CD4-positive, alpha-beta T cell treated with Interleukin-17A for 1 hour (primary cell): ENCODE measurements around the gene VIPR1.

ENCODE experiments used
- DNase-seq: peaks from one replicate; pipeline ENCODE4 v3.0.0-alpha.2; 2020

VIPR1 gene, protein sequence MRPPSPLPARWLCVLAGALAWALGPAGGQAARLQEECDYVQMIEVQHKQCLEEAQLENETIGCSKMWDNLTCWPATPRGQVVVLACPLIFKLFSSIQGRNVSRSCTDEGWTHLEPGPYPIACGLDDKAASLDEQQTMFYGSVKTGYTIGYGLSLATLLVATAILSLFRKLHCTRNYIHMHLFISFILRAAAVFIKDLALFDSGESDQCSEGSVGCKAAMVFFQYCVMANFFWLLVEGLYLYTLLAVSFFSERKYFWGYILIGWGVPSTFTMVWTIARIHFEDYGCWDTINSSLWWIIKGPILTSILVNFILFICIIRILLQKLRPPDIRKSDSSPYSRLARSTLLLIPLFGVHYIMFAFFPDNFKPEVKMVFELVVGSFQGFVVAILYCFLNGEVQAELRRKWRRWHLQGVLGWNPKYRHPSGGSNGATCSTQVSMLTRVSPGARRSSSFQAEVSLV

DNA sequence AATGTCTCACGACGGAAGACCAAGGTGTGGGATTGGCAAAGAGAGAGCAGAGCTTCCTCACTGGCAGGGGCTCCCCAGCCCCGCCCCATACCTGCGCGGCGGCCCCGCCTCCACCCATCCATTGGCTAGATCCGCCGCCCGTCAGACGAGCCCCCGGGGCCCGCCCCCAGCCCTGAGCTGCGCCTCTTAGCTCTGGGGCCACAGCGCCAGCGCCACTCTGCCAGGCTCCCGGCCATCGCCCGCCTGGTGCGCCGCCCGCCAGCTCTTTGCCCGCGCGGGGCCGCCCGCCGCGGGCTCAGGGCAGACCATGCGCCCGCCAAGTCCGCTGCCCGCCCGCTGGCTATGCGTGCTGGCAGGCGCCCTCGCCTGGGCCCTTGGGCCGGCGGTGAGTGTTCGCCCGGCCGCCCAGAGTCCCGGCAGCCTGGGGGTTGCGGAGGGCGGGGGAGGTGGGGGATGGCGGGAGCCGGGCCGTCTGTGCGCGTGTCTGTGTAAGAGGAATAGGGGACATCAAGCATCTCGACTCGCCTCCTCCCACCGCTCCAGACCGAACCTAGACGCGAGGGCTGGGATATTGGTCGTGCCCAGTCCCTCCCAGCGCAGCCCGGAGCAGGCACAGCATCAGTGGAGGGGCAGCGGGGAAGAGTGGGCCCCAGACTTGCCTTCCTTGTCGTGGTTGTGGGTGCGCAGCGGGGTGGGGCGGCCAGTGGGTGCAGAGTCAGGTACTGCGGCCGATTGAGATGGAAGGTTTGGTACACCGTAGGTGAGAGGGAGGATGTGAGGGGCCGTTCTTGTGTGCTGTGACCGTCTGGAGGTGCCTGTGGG is at the start of gene VIPR1:
Gene VIPR1 (plus strand): TSS at position 215 of the 822 bp plus-strand sequence. CDS start 93 bp downstream, at position 308.
- peak; percentile 94 for DNase-seq

- no peak for DNase-seq
Observed at GRCh38 chr3:42456211-42456610, 46.2 kb upstream of the VIPR1 start.

GRCh38 chr3:42459151-42459550 is 43.3 kb upstream of the VIPR1 start:
- no peak for DNase-seq

DNA sequence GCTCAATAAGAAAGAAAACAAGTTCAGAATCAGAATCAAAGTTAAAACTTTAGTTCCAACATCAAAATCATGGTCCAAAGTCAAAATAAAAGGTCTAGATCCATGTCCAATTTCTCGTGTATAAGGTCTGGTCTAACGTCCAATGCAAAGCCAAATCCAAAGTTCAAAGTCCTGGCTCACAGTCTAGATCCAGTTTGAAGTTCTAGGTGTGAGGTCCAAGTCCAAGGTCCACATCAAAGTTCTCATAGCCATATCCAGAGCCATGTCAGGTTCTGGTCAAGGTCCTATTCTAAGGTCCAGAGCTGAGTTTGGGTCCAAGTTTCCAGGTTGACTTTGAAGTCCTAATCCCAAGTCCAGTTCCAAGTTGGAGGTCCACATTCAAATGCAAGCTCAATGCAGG is 40.7 kb upstream of the VIPR1 start:
- DNase-seq = no peak

GRCh38 chr3:42463093-42463492 is 39.4 kb upstream of the VIPR1 start:
- no peak for DNase-seq

- no peak for DNase-seq
Observed at GRCh38 chr3:42468111-42468510, 34.3 kb upstream of the VIPR1 start.

DNA sequence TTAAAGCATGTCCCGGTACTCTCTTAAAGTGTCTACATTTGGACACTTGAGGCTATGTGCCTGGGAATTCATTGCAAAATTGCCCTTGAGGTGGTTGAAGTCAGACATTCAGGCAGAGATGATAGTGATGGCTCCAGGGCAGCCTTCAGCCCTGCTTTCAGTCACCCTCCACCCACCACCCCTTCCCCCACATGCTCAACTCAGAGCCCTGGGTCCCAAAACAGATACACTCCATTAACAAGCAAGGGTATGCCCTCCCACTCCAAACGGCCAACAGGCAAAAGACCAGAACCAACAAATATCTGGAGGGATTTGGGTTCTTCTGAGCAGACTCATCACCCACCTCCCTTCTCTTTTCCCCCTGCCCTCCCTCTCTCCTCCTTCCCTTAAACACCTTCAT is 29.9 kb upstream of the VIPR1 start:
- DNase-seq = no peak

DNA sequence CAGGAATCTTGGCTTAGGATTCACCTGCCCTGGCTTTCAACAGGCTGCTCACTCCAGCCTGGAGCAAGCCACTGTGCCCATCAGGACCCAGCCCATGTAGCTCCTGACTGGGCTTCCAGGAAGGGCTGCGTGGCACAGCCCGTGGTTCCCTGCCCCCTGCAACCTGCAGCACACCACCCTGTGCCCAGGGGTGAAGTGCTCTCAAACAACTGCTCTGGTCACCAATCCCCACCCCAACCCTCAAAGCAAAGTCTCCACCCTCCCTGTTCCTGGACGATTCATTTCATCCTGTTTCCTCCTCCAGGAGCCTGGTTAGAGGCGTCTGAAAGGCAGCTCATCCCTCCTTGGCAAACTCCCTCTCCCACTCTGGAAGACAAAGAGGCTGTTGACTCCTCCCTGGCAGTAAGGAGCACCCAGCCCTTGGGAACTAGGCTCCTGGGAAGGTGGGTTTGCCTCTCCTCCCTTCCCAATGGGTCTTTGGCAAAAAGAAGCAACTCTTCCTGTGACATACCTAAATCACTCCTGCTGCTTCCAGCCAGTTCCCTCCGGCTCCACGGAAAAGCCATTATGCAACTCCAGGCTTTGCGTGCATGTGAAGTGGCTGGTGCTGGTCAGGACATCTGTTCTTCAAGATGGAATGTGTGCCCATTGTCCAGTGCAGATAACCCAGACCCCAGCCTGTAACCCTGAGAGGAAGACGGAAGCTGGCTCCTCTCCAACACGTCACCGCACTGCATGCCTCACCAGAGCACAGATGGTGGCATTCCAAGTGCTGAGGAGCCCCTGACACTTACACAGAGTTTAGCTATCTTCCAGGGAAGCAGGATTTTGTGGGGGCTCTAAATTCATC is 29.1 kb upstream of the VIPR1 start:
- no peak for DNase-seq

DNA sequence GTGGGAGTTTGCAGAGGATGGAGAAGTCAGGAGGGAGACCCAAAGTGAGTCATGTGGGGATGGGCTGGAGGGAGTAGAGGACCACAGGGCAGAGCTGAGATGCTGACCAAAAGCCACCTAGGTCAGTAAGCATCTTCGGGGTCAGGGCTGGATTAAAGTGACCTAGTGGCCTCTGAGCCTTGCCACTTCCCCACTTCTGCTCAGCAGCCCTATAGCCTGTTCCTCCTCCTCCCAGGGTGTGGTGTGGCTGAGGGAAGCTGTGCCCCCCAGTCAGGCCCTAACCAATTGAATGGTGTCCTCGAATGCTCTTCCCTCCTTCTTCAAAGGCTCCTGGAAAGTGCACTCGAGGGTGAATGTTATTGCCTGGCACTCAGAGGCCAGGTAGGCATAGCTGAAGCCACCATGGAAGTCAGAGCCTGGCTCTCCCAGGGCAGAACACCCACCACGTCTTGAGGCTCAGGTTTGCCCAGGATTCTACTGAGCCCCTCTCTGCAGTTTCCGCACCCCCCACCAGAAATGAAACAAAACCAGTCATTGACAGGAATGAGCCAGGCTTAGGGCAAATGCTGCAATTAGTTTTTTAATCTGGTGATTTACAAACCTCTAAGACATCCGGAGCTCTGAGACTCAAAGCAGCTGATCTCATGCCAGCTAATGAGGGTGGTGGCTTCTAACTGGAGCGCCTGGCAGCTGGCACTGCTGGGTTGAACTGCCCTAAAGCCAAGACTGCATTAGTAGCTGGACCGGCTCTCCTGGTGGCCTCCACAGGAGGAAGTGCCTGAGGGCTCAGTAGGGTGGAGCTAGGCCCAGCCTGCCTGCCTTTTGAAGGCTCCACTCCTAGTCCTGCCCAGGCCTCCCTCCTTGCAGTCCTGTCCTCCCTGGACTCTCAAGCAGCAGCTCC is 26.0 kb upstream of the VIPR1 start:
- no peak for DNase-seq

DNA sequence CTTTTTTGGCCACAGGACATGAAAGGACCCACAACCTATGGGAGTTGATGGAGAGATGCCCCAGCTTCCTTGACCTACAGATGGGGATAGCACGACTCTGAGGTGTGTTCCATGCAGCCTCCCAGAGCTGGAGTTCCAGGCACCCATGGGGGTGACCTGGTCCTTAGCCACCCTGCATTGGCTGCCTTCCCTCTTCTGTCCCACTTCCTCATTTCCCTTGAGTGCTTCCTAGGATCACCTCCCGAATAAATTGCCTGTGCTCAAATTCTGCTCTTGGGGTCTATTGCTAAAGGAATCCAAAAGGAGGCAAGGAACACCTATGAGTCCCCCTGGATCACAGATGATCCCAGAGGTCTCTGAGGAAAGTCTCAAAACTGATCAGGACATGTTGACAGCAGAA is 24.7 kb upstream of the VIPR1 start:
- no peak for DNase-seq

- no peak for DNase-seq
Observed at GRCh38 chr3:42478830-42479229, 23.6 kb upstream of the VIPR1 start.

DNA sequence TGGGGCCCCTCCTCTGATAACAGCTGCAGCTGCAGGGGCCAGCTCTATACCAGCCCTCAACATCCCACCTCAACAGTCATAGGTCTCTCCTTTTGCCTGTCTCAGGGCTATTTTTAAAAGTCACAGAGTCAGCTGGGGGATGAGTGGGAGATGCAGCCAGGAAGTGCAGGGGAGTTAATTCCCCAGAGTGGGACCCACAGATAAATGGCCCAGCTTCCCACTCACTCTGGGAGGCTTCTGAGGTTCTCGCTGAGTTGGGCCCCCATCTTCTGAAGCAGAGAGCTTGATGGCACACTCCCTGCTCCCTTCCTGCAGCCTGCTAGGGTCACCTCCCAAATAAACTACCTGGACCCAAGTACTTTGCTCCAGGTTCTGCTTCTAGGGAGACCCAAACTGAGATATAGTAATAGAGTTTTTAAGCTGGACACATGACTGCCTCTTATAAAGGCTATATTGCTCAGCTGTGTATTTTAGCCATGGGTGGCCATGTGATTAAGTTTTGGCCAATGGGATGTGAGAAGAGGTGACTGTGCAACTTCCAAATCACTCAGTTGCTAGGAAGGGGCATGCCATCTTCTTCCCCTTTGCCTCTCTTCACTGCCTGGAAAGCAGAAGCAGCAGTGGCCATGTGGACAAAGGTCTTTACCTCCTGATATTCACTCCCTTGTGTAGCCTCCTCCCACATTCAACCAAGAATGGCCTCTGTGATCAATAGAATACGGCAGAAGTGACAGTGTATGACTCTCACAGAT is 15.5 kb upstream of the VIPR1 start:
- no peak for DNase-seq

- DNase-seq = no peak
Observed at GRCh38 chr3:42488687-42489086, 13.8 kb upstream of the VIPR1 start.

DNA sequence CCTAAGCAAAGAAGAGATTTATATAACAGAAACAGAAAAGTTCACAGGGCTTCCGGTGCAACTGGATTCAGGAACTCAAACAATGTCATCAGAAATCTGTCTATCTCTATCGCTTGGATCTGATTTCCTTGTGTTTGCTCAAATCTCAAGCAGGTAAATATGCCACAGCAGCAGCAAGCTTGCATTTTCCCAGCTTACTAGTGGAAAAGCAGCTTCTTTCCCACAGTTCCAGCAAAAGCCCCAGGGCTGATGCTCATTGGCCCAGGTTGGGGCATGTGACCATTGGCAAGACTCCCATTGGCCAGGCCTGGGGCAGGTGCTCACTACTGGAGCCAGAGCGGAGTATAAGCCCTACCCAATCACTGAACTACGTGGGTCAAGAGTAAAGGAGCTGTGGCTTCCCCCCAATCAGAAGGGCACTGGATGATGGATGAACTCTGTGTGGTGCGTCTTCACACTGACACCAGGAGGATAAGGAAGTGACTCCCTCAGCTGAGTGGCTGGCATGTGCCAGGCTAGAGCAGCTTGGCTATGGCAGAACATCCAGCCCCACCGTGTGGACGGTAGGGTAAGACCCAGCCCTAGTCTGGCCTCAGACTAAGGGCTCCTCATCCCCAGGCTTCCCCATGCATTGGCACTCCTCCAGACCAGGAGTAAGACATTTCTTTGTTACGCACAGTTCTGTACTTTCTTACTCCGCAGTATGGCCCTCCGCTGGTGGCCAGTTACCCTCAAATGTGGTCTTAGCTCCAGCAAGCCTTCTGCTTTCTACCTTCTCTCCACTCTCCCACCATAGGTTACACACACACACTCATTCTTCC is 13.1 kb upstream of the VIPR1 start:
- no peak for DNase-seq

- DNase-seq = no peak
Observed at GRCh38 chr3:42489937-42490227, 12.6 kb upstream of the VIPR1 start.

DNA sequence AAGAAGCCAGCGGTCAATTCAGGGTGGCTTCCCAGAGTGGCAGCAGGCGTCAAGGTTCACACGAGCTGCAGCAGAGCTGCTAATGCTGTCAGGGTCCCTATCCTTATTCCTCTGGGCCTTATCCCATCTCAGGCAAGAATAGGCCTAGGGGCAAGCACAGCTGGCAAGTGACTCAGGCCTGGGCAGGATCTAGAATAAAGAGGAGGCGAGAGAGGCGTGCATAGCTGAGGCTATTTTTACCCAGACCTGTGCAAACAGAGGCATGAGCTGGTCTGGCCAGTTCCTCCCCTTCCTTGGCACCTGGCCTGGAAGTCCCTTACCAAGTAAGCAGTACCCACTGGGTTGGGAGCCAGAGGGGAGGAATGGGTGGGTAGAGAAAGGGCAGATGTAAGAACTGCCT is 12.2 kb upstream of the VIPR1 start:
- DNase-seq = no peak

GRCh38 chr3:42491881-42492507 is 10.4 kb upstream of the VIPR1 start:
- DNase-seq = no peak

DNA sequence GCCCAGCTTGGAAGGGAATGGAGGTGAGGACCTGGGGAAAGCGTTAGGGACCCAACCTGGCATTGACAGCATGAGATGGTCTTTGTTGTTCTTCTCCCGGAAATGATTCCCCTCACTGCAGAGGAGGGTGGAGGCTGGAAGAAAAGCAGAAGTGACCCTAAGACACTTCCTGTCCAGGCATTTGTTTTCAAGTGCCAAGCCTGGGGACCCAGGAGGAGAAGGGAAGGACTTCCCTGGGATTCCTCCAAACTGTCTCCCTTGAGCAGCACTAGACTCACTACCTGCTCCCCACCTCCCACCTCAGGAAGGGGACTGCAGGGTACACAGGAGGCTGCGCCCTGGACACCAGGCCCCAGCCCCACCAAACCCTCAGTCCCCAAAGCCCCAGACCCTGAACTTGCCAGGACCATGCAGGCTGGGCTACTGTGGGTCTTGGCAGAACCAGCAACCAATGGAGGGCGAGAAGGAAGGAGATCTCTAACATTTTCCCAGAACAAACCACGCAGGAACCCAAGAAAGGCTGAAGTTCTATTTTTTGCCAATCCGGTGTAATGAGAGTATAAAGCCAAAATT is 9.8 kb upstream of the VIPR1 start:
- DNase-seq = no peak

- DNase-seq = no peak
Observed at GRCh38 chr3:42493126-42493797, 9.2 kb upstream of the VIPR1 start.
